Suprapubic skin (tissue), 4 donors: ENCODE measurements around the gene EAF2.

Source experiments
- CTCF ChIP-seq, 2 donors: fragments of 200-600 bp in 1 of 2; fragments of 450-650 bp in 1 of 2; sonication (generic) in 1 of 2; IDR thresholded peaks; one replicate each; pipeline ENCODE4 v1.5.1; 2016 to 2019; ENCODE audit warnings: antibody characterized with exemption in 2 of 2, mild to moderate bottlenecking in 1 of 2, moderate library complexity in 1 of 2
- EP300 ChIP-seq: sonication (generic); formaldehyde crosslinking; IDR thresholded peaks from one replicate; pipeline ENCODE4 v1.6.1; 2017; ENCODE audit warnings: antibody characterized with exemption
- POLR2A ChIP-seq, 2 donors: fragments of 450-650 bp; IDR thresholded peaks; one replicate each; pipeline ENCODE4 v1.6.1; 2017; ENCODE audit warnings: antibody characterized with exemption in 2 of 2, mild to moderate bottlenecking in 2 of 2, moderate library complexity in 2 of 2
- POLR2AphosphoS5 ChIP-seq, 3 donors: sonication (generic); formaldehyde crosslinking; IDR thresholded peaks; one replicate each; pipeline ENCODE4 v1.6.1; 2017; ENCODE audit warnings: antibody characterized with exemption in 3 of 3

GRCh38 chr3:121863801-121864200 is 28.8 kb downstream of the EAF2 start:
- TF ChIP-seq CTCF (IDR thresholded peaks at IDR 0.05) (no peak), POLR2A (IDR thresholded peaks at IDR 0.05) (no peak), POLR2AphosphoS5 (IDR thresholded peaks at IDR 0.05) (no peak), EP300 (no peak)
